HG02571 (cell line): Measurements from ENCODE around the gene TNFRSF8.
"Not testable (repeated sequence)": the region's sequence is repeated elsewhere in the genome, so short reads cannot be mapped to it uniquely, and the experiment has no call there.

Experiments used
- ATAC-seq: cut with Tn5 transposase; IDR thresholded peaks from one replicate; pipeline ENCODE4 v1.9.1; 2021; ENCODE audit warnings: mild to moderate bottlenecking, moderate library complexity; ENCODE audit not compliant: unreplicated experiment

The TNFRSF8 gene

DNA sequence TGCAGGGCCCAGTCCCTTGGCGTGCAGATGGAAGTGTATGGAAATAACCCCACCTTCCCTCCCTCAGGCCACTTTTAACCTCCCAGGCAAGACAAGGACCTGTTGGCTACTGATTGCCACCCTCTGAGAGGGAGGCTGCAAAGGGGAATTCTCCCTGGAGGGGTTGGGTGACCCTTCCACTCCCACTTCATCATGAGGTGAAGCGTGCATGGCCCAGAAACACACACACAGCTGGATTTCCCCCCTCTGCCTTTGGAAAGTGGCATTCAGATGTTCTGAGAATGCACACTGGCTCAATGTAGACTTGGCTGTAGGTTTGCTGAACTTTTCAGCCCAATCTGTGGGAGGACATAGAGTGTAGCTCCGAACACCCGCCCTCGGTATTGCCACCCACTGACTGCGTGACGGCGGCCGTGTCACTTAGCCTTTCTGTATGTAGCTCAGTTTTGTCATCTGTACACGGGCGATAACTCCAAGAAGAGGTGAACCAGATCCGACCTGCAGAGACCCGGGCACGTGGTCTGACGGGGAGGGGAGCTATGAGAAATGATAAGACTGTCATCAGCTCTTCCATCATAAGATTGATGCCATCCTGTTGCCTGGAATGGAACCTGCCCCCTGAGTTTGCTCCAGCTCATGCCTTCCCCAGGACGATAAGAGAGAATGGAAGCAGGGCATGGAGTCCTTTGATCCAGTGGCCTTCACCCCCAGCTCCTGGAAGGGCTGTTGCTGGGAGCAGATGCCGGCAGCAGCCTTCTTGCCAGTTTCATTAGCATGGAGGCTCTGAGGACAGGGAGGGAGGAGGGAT, 24.5 kb upstream of the TNFRSF8 start:
- ATAC-seq, result no peak

DNA sequence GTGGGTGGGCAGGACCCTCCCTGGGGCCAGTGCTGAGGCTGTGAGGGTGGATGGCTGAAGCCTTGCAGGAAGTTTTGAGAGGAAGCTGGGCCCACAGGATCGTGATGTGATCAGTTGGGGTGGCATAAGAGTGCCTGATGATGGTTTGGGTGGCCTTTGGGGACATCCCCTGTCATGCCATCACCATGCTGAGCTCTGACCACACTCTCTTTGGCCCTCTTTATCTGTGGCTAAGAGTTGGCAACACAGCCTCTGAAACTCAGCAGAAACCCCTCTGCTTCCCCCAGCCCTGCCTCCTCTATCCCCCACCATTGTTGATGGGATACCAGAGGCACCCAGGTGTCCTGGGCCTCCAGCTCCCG, 24.0 kb upstream of the TNFRSF8 start:
- no peak for ATAC-seq

DNA sequence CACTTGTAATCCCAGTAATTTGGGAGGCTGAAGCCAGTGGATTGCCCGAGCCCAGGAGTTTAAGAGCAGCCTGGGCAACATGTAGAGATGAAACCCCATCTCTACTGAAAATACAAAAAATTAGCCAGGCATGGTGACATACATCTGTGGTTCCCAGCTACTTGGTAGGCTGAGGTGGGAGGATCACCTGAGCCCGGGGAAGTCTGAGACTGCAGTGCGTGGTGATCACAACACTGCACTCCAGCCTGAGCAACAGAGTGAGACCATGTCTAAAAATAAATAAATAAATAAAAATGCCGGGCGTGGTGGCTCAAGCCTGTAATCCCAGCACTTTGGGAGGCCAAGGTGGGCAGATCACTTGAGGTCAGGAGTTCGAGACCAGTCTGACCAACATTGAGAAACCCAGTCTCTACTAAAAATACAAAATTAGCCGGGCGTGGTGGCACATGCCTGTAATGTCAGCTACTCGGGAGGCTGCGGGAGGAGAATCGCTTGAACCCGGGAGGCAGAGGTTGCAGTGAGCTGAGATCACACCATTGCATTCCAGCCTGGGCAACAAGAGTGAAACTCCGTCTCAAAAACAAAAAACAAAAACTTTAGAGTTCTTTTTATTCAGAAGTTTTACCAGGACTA, 23.2 kb upstream of the TNFRSF8 start:
- not testable (repeated sequence) for ATAC-seq

DNA sequence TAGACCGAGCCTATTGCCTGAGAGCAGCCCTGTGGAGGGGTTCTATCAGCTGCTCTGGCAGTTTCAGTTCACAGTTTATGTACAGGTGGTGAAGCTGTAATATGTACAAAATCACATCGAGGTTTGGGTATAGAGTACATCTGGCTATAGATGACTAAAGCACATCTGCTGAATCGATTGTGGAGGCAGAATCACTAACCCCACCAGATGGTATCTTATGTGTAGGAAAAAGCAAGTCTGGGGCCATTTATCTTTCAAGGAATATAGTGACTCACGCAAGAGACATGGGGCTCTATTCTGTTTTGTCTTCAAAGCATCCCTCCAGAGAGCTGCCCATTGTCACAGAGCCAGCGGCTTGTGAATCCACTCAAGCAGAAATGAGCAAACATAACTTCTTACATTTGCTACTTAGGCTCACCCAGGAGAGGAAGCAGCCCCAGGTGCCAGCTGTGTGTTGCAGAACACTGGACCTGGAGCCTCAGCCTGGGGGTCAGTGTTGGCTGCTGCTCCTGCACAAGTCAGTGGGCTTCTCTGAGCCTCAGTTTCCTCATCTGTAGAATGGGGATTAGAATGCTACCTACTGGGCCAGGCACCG, 22.5 kb upstream of the TNFRSF8 start:
- ATAC-seq, result peak; percentile 57

DNA sequence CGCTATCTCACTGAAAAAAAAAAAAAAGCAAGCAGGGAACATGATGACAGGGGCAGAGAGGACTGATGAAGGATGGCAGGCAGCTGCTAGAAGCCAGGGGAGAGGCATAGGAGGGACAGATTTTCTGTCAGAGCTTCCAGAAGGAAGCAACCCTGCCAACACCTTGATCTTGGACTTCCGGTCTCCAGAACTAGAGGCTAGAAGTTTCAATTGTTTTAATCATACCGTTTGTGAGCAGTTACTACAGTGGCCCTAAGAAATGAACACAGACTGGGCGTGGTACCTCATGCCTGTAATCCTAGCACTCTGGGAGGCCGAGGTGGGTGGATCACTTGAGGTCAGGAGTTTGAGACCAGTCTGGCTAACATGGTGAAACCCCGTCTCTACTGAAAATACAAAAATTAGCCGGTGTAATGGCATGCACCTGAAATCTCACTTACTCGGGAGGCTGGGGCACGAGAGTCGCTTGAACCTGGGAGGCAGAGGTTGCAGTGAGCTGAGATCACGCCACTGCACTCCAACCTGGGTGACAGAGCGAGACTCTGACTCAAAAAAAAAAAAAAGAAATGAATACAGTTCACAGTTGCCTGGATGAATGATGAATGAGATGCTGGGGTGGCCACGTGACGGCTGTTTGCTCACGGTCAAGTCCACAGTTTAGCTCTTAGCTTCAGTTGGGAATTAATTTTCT, 18.8 kb upstream of the TNFRSF8 start:
- not testable (repeated sequence) for ATAC-seq

DNA sequence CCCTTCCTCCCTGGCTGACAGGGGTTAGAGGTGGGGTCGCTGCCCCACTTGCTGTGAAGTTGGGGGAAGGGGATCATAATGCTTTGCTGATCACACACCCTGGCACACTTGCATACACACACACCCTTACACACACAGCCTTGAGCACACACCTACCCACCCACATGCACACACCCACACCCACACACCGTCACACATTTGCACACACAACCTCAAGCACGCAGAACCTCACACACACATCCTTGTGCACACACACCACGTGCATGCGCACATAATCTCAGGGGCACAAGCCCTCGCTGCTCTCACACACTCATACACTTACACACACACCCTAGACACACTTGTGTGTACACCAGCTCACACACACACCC, 16.4 kb upstream of the TNFRSF8 start:
- ATAC-seq, result no peak

DNA sequence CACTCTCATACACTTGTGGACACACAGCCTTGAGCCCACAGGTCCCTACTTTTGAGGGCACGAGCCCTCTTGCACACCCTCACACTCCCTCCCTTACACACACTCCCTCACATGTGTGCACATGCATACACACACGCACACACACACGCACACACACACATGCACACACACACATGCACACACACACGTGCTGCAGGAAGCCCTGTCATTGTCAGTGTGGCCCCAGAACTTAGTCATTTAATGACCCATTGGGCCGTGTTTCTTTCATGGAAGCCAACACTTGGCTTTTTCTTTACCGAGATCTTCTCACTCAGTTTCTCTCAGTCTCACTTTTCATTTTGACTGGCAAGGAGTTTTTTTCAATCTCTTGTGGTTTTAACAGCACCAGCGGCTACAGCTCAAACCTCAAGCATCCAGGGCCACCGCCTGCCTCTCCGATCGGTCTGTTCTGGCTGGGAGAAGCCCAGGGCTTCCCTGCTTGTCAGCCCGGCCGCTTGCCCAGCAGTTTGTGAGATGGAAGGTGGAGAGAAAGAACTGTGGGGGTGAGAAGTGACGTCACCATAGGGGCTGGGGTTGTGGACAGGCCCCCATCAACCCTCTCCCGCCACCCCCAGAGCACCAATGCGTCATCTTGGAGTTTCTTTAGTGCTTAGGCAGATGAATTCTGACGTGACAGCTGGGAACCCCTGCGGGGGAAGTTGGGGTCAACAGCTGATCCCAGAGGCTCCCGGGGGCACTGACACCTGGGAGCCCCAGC, 15.8 kb upstream of the TNFRSF8 start:
- ATAC-seq, result peak; percentile 43

DNA sequence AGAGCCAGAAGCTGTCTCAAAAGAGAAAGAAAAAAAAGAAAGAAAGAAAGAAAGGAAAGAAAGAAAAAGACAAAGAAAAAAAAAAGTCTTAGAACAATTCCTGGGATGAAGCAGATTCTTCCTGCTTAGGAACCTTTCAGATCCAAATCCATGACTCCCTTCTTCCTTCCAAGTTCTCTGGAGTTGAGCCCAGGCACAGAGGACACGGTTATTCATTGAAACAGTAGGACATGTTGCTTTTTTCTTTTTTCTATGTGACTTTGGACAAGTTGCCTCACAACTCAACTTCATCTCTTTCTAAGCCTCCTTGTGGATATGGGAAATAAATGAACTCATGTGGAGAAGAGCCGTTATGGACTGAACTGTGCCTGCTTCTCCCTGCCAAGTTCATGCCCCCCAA, 14.7 kb upstream of the TNFRSF8 start:
- no peak for ATAC-seq

DNA sequence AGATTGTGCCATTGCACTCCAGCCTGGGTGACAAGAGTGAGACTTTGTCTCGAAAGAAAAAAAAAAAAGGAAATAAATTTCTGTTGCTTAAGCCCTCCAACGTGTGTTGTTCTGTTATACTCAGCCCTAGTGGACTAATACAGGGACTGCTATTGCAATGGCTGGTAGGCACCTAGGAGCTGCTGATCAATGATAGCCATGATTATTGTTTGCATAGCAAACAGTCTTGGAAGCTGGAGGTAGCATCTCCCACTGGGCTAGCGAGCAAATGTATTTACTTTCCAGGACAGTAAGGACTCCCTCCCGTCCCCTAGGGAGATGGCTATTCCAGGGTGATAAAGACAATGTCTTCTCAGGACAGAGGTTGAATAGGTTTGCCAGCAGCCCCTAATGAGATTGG, 13.5 kb upstream of the TNFRSF8 start:
- ATAC-seq, result no peak

DNA sequence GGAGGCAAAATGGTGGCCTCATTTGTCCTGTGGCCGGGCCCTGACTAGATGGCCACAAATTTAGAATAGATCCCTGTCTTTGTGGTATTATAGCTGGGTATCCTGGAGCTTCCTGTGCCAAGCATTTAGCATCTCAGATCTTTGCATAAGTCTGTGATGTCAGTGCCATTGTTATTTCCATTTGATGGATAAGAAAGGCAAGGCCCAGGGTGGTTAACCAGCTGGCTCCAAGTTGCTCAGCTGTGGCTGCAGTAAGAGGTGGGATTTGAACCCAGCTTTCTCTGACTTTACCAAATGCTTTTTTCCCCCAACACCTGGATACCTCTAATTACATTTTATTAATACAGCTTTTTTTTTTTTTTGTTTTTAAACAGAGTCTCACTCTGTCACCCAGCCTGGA, 11.7 kb upstream of the TNFRSF8 start:
- no peak for ATAC-seq

DNA sequence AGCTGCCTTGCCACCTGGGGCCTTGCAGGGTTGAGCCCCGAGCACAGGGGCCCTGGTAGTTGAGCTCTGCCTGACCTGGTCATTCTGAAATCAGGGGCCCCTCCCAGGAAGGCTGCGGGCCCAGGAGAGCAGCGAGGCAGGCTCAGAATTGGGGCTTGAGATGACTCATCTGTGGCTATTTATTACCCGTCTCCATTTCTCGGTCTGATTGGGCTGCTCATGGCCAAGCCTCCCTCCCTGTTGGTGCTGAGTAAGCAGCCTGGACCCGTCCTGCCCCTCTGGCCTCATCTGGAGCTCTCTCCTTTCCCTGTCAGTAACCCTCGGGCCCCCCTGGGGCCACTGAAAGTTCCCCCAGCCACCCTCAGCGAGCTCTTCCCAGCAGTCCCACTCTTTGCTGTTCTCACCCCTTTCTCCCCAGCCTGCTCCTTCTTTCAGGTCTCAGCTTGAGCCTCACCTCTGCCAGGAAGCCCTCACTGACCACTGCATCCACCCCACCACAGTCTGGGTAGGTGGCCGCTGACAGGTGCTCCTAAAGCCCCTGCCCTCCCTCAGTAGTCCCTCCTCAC, 11.0 kb upstream of the TNFRSF8 start:
- peak; percentile 57 for ATAC-seq

DNA sequence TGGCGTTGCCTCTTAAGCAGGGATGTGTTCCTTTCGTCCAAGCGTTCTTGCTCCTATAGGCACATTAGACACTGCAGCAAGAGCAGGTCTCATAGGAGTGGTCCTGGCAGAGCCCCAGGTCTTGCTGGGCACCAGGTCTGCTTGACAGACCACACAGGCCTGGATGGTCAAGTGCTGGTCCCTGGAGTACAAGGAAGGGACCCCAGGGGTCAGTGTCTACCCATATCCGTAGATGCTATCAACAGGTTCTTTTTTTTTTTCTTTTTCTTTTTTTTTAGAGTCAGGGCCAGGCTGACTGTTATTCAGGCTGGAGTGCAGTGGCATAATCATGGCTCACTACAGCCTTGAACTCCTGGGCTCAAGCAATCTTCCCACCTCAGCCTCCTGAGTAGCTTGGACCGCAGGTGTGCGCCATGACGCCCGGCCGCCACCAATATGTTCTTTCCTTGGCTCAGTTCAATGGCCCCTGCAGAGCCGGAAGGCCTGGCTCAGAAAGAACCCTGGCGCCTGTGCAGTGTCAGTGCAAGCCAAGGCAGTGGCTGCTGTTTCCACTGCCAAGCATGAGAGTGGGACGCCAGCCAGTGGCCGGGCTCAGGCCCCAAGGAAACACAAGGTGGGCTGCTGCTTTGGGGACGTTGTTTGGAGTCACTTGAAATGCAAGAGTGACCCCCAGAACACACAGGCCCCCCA, 10.0 kb upstream of the TNFRSF8 start:
- ATAC-seq, result no peak

DNA sequence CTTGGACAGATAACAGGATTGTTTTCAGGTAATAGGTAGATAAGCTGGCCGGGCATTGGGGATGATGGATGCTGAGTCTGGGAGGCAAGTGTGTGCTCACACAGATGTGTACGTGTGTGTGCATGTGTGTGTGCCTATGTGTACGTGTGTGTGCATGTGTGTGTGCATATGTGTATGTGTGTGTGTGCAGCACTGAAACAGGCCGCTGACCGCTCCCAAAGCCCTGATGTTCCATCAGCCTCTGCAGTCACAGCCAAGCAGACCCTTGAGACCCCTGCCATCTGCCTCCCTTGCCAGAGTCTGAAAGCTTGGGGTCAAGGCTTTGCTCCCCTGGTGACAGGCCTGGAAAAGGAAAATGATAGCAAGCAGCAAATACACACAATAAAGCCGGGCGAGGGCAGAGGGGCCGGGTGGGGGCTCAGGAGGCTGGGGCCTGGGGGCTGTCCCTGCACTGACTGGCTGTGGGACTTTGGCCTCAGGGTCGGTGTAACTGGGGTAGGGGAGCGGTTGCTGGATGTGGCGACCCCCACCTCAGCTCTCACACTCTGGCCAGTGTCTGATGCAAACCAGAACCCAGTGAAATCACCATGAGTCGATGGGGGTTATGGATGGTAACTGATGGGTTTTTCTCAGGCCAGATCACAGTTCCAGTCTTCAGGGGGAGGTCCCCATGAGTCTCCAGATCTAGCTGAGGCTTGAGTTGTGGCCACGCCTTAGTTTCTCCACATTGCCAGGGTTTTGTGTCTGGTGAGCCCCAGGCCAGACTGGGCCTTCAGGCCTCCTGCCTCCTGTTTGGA, 9.2 kb upstream of the TNFRSF8 start:
- no peak for ATAC-seq

DNA sequence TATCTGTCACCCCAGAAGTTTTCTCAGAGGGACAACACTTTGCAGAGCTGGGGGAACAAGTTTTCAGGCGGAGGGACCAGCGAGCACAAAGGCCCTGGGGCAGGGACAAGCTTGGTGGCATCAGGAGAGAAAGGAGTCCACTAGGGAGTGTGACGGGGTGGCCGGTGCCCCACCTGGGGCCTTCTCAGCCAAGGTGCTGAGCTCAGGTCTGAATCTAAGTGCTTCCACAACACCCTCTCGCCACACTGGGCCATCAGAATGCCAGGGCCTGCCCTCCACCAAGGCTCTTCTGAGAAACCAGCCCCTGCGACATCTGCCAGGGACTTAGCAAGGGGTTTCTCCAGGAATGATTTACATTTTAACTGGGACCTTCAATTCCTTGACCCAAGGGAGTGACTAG, 7.8 kb upstream of the TNFRSF8 start:
- ATAC-seq, result no peak

DNA sequence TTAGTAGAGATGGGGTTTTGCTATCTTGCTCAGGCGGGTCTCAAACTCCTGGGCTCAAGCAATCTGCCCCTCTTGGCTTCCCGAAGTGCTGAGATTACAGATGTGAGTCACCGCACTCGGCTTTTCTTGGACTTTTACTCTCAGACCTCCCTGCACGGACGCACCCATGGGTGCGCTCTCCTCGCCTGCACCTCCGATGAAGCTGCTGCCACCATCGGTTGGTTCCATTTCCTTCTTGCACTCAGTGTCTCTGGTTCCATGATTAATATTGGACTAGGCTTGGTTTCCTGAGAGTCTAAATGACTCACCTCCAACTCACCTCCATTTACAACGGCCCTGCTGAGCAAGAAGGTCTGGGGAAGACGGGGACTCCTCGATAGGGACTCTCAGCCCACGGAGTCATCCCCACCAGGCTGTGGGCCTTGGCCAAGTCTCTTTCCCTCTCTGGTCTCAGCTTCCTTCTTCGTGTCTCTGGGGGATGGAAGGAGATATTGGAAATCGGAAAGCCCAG, 6.7 kb upstream of the TNFRSF8 start:
- no peak for ATAC-seq

DNA sequence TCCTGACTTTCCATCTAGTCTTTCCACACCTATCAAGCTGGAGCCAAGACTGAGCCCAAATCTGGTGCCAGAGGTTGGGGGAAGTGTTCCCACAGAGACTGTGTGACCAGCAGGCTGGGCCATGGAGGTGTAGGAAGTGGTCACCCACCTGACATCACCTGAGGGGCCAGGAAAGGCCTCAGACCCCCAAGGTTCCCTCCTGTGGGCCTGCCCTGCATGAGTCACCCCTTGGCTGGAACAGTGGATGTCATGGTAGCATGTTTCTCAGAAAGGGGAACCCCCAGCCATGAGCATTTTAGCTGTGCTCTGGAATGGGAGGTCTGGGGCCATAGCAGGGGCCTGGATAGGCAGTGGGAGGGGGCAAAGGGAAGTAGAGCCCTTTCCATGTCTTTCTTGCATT, 5.7 kb upstream of the TNFRSF8 start:
- no peak for ATAC-seq

DNA sequence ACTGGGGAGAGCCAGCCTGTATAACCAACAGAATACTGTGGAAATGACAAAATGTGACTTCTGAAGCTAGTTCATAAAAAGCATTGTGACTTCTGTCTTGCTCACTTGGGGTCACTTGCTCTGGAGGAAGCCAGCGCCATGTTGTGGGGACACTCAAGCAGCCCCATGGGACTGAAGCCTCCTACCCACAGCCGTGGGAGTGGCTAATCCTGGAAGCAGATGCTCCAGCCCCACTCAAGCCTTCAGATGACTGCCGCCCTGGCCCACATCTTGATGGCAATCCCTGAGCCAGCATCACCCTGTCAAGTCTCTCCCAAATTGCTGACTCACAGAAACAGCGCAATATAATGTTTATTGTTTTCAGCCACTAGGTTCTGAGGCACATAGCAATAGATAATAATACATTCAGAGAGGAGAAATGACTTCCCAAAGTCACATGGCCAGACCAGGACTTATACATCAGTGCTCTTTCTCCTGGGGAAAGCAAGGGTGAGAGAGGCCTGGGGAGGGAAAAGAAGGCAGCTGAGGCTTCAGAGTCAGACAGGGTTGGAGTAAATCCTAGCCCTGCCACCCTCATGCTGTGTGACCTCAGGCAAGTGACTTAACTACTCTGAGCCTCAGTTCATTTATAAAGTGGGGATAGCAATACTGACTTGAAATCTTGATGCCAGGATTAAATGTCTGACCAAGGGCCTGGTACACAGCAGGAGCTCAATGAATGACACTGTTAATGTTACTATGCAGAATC, 5.0 kb upstream of the TNFRSF8 start:
- no peak for ATAC-seq

DNA sequence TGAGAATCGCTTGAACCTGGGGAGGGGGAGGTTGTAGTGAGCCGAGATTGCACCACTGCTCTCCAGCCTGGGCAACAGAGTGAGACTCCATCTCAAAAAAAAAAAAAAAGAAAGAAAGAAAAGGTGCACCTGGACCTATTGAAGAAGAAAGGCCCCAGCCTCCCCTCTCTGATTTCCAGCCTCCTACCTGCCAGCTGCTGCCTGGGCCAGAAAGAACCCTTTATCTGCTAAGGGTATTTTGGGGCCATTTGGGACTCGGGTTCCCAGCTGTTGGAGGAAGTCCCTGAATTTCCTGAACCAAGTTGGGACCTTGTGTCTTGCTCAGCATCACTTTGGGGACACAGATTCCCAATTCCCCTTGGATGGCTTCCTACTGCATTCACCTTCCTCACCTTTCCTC, 3.9 kb upstream of the TNFRSF8 start:
- ATAC-seq, result no peak
